ENCODE data around the gene CHRND.

The CHRND gene

GRCh38 chr2:232537499-232537898, 11.5 kb downstream of the CHRND start:
- no peaks in the 10 kb centered on the region for H3K79me2 ChIP-seq (ENCODE audit: insufficient read depth, low read depth)
- H3K4me2 ChIP-seq = no peak overlapping the region

GRCh38 chr2:232538671-232539070, 12.7 kb downstream of the CHRND start:
- H2AFZ ChIP-seq (ENCODE audit: low read depth) = no peak overlapping the region
- H3K4me3 ChIP-seq (IDR thresholded peaks at IDR 0.05; ENCODE audit: insufficient read depth, low read depth, low read length) = no peak overlapping the region
- no peak overlapping the region for H3K4me2 ChIP-seq
- H3K9ac ChIP-seq = no peak overlapping the region
- H3K36me3 ChIP-seq (ENCODE audit: insufficient read depth) = no peaks in the 10 kb centered on the region
- H3K4me1 ChIP-seq (ENCODE audit: low read depth, poor library complexity, severe bottlenecking) = no peaks in the 10 kb centered on the region
- peaks cover 2% of the 10 kb centered on the region; the same call in 1 of the 2 replicates for H3K27me3 ChIP-seq (ENCODE audit: insufficient read depth, low read depth)
- H4K20me1 ChIP-seq (ENCODE audit: insufficient read depth) = no peaks in the 10 kb centered on the region
- H3K27ac ChIP-seq = no peak overlapping the region
- TF ChIP-seq, protein P1, sequence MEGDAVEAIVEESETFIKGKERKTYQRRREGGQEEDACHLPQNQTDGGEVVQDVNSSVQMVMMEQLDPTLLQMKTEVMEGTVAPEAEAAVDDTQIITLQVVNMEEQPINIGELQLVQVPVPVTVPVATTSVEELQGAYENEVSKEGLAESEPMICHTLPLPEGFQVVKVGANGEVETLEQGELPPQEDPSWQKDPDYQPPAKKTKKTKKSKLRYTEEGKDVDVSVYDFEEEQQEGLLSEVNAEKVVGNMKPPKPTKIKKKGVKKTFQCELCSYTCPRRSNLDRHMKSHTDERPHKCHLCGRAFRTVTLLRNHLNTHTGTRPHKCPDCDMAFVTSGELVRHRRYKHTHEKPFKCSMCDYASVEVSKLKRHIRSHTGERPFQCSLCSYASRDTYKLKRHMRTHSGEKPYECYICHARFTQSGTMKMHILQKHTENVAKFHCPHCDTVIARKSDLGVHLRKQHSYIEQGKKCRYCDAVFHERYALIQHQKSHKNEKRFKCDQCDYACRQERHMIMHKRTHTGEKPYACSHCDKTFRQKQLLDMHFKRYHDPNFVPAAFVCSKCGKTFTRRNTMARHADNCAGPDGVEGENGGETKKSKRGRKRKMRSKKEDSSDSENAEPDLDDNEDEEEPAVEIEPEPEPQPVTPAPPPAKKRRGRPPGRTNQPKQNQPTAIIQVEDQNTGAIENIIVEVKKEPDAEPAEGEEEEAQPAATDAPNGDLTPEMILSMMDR (conservative IDR thresholded peaks at IDR 0.05; ENCODE audit: low read depth, low read length) = no peak
- no peaks in the 10 kb centered on the region for H3K79me2 ChIP-seq (ENCODE audit: insufficient read depth, low read depth)

More at GRCh38 chr2:232537499-232537898, 11.5 kb downstream of the CHRND start:
- no peak overlapping the region for H2AFZ ChIP-seq (ENCODE audit: low read depth)
- H3K4me1 ChIP-seq (ENCODE audit: low read depth, poor library complexity, severe bottlenecking) = no peaks in the 10 kb centered on the region
- no peaks in the 10 kb centered on the region for H4K20me1 ChIP-seq (ENCODE audit: insufficient read depth)
- H3K27me3 ChIP-seq (ENCODE audit: insufficient read depth, low read depth) = peaks cover 2% of the 10 kb centered on the region; the same call in 1 of the 2 replicates
- no peak overlapping the region for H3K4me3 ChIP-seq (IDR thresholded peaks at IDR 0.05; ENCODE audit: insufficient read depth, low read depth, low read length)
- TF ChIP-seq, protein P1 (conservative IDR thresholded peaks at IDR 0.05; ENCODE audit: low read depth, low read length) = no peak
- H3K36me3 ChIP-seq (ENCODE audit: insufficient read depth) = no peaks in the 10 kb centered on the region
- H3K9ac ChIP-seq = no peak overlapping the region
- no peak overlapping the region for H3K27ac ChIP-seq

- Histone ChIP-seq H3K4me3 (IDR thresholded peaks at IDR 0.05; ENCODE audit: insufficient read depth, low read depth, low read length) (no peak within 1 kb of the TSS), H3K27ac (no peak within 1 kb of the TSS), H3K9ac (no peak within 1 kb of the TSS), H3K4me1 (ENCODE audit: low read depth, poor library complexity, severe bottlenecking) (no peaks in the 10 kb centered on the region), H3K79me2 (ENCODE audit: insufficient read depth, low read depth) (no peaks in the 10 kb centered on the region), H2AFZ (ENCODE audit: low read depth) (no peak within 1 kb of the TSS), H3K27me3 (ENCODE audit: insufficient read depth, low read depth) (peaks cover 2% of the 10 kb centered on the region; the same call in 1 of the 2 replicates), H3K36me3 (ENCODE audit: insufficient read depth) (no peaks in the 10 kb centered on the region), H3K4me2 (no peak within 1 kb of the TSS), H4K20me1 (ENCODE audit: insufficient read depth) (no peaks in the 10 kb centered on the region)
- TF ChIP-seq, protein P1 (conservative IDR thresholded peaks at IDR 0.05; ENCODE audit: low read depth, low read length) = no peak
Measured at GRCh38 chr2:232539298-232540231, 13.6 kb downstream of the CHRND start, which contains the start of gene CHRNG. CHRNG (plus strand) TSS chr2:232539692; CDS start chr2:232539748, 56 bp downstream.

DNA sequence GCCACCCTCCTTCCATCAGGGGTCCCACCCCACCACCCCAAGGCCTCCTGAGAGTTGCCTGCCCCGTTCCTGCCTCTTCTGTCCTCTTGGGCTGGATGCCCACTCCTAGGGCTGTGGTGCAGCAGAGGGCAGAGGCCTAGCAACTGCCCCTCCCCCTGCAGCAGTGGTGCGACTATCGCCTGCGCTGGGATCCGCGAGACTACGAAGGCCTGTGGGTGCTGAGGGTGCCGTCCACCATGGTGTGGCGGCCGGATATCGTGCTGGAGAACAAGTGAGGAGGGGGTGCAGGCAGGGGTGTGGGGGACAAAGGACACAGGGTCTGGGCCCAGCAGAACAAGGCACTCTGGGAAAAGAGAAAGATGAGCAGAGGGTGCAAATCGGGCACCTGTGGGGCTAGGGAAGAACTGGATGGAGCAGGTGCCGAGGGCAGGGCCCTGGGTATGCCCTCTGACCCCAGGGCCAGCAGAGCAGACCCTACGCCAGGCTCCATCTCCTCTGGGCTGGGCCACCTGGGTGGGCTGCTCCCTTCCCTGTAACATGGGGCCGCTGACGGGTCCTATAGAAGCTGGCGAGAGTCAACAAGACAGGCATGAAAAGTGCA, 14.6 kb downstream of the CHRND start:
- Histone ChIP-seq H3K27ac (no peak overlapping the region), H3K4me2 (no peak overlapping the region), H3K4me1 (ENCODE audit: low read depth, poor library complexity, severe bottlenecking) (no peaks in the 10 kb centered on the region), H2AFZ (ENCODE audit: low read depth) (no peak overlapping the region), H3K4me3 (IDR thresholded peaks at IDR 0.05; ENCODE audit: insufficient read depth, low read depth, low read length) (no peak overlapping the region), H3K36me3 (ENCODE audit: insufficient read depth) (no peaks in the 10 kb centered on the region), H3K27me3 (ENCODE audit: insufficient read depth, low read depth) (peaks cover 2% of the 10 kb centered on the region; the same call in 1 of the 2 replicates), H3K9ac (no peak overlapping the region), H3K79me2 (ENCODE audit: insufficient read depth, low read depth) (no peaks in the 10 kb centered on the region; the same call in 1 of the 2 replicates), H4K20me1 (ENCODE audit: insufficient read depth) (no peaks in the 10 kb centered on the region)
- TF ChIP-seq, protein P1 (conservative IDR thresholded peaks at IDR 0.05; ENCODE audit: low read depth, low read length) = no peak

Measured in KMS-11 (cell line).